Measurements from ENCODE around the gene SPACA5.

- no peak for TF ChIP-seq CTCF (IDR thresholded peaks at IDR 0.05; ENCODE audit: low read depth, low read length)
- TF ChIP-seq EZH2phosphoT487 (IDR thresholded peaks at IDR 0.05; ENCODE audit: low read depth), result no peak
Measured at GRCh38 chrX:48028091-48028490, 21.3 kb downstream of the SPACA5 start.

Data from OCI-LY3 (cell line).